K562 (cell line): Measurements from ENCODE around the gene GUCA1A. TPM values are rescaled to one million over a fixed set of nuclear protein-coding genes. Genes with fewer than 3 reads are reported as not detected.

Source experiments
- BACH1 ChIP-seq: fragments of 200-800 bp; sonication (Bioruptor generic); IDR thresholded peaks from 2 replicates; pipeline ENCODE4 v1.6.1; 2016; ENCODE audit warnings: missing genetic modification characterization, missing compliant biosample characterization
- BHLHE40 ChIP-seq: IDR thresholded peaks from 2 replicates; pipeline ENCODE4 v1.6.1; 2011; ENCODE audit warnings: low read length, improper control_type of control experiment
- GTF2B ChIP-seq: IDR thresholded peaks from 2 replicates; pipeline ENCODE4 v1.6.1; 2011; ENCODE audit not compliant: insufficient read length; ENCODE audit errors: extremely low read depth
- HMG20A ChIP-seq: fragments of 450-650 bp; formaldehyde crosslinking; conservative IDR thresholded peaks from 2 replicates; pipeline ENCODE4 v1.4.0; 2020; ENCODE audit warnings: mild to moderate bottlenecking, mixed read lengths
- NFE2 ChIP-seq: IDR thresholded peaks from 2 replicates; pipeline ENCODE4 v1.6.1; 2014; ENCODE audit warnings: antibody characterized with exemption, low read depth
- RBM15 ChIP-seq: fragments of 200-400 bp; formaldehyde crosslinking; IDR thresholded peaks from 2 replicates; pipeline ENCODE4 v1.6.1; 2018; ENCODE audit warnings: mild to moderate bottlenecking, low read length, moderate library complexity; ENCODE audit not compliant: insufficient read depth
- RREB1 ChIP-seq: fragments of 250-450 bp; sonication (Bioruptor Pico); IDR thresholded peaks from 2 replicates; pipeline ENCODE4 v1.4.0; 2020
- SMARCA5 ChIP-seq: fragments of 450-650 bp; IDR thresholded peaks from 2 replicates; pipeline ENCODE4 v1.6.1; 2016
- TFAM ChIP-seq: fragments of 250-450 bp; sonication (Bioruptor Pico); conservative IDR thresholded peaks from 2 replicates; pipeline ENCODE4 v1.5.0; 2021; ENCODE audit warnings: mild to moderate bottlenecking, moderate library complexity
- WHSC1 ChIP-seq: IDR thresholded peaks from one replicate; pipeline ENCODE4 v1.6.1; 2012; ENCODE audit warnings: low read length, control low read depth, inconsistent platforms
- ZBTB9 ChIP-seq: fragments of 450-650 bp; formaldehyde crosslinking; IDR thresholded peaks from 2 replicates; pipeline ENCODE4 v1.4.0; 2020; ENCODE audit warnings: mild to moderate bottlenecking, moderate library complexity
- ZC3H11A ChIP-seq: IDR thresholded peaks from 2 replicates; pipeline ENCODE4 v1.6.1; 2012; ENCODE audit warnings: low read depth, low read length, improper control_type of control experiment
- ZNF668 ChIP-seq: fragments of 250-450 bp; sonication (Bioruptor Pico); IDR thresholded peaks from 2 replicates; pipeline ENCODE4 v1.8.0; 2022; ENCODE audit warnings: mild to moderate bottlenecking, inconsistent platforms
- polyA plus RNA-seq, 8 experiments: library from polyadenylated mRNA; depleted of rRNA in 4 of 8; stranded (reverse) in 5 of 8; unstranded in 3 of 8; fragments of >200 nt; fragmentation: Nextera tagmentation in 2 of 8; fragmentation: Illumina TruSeq in 1 of 8; extraction: Ambion mirVana in 2 of 8; extraction: Trizol in 1 of 8; gene quantifications; 2 replicates each; pipeline versions ENCODE4 v1.2.1 to v1.2.3, GENCODE V29; 2011 to 2014; ENCODE audit warnings: inconsistent platforms in 1 of 8, missing spikeins in 1 of 8
- total RNA-seq, 7 experiments: library from RNA; depleted of rRNA in 6 of 7; stranded (reverse); fragments of >200 nt in 6 of 7; fragmentation: Illumina TruSeq in 2 of 7; extraction: Trizol in 2 of 7; gene quantifications; 2 replicates each; pipeline versions ENCODE4 v1.2.1 to v1.2.3, GENCODE V29; 2011 to 2021; ENCODE audit warnings: low replicate concordance in 1 of 7
- TF ChIP-seq, protein P1 (sequence below): fragments of 250-450 bp; sonication (Bioruptor Pico); IDR thresholded peaks from 2 replicates; pipeline ENCODE4 v1.5.0; 2020; ENCODE audit warnings: mild to moderate bottlenecking, borderline replicate concordance
- TF ChIP-seq, protein P2 (sequence below): fragments of 200-800 bp; sonication (Bioruptor generic); IDR thresholded peaks from 2 replicates; pipeline ENCODE4 v1.6.1; 2017; ENCODE audit warnings: missing genetic modification characterization, missing compliant biosample characterization
- TF ChIP-seq, protein P3 (sequence below): fragments of 450-650 bp; IDR thresholded peaks from 2 replicates; pipeline ENCODE4 v1.6.1; 2016; ENCODE audit warnings: antibody characterized with exemption

Gene GUCA1A
- total and polyA plus RNA-seq, 9 of the 15 experiments (the other 6 are each of a cell fraction or from before 2014, with no cell fraction given): not detected

DNA sequence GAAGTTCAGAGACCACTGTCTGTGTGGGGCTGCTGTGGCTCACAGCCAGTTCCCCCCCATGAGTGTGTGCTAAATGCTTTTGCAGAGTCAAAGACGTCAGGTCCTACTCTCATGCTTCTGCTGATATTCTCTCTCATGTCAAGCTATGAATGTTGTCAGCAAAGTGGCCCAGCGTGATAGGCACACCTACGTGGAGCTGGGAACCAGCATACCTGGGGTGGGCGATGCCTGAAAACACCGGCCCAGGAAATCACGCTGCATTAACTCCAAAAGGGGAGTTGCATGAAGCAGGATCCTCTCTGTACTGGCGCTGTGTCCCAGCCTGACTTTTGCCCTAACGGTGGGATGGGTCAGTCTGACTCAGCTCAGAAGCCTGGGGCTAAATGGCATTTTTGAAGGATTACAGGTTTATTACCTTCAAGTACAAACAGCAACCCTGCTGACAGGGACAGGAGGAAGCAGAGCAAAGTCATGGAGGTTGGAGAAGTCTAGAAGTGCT lies 53.5 kb downstream of the GUCA1A start (continued):
- TF ChIP-seq, protein P1, sequence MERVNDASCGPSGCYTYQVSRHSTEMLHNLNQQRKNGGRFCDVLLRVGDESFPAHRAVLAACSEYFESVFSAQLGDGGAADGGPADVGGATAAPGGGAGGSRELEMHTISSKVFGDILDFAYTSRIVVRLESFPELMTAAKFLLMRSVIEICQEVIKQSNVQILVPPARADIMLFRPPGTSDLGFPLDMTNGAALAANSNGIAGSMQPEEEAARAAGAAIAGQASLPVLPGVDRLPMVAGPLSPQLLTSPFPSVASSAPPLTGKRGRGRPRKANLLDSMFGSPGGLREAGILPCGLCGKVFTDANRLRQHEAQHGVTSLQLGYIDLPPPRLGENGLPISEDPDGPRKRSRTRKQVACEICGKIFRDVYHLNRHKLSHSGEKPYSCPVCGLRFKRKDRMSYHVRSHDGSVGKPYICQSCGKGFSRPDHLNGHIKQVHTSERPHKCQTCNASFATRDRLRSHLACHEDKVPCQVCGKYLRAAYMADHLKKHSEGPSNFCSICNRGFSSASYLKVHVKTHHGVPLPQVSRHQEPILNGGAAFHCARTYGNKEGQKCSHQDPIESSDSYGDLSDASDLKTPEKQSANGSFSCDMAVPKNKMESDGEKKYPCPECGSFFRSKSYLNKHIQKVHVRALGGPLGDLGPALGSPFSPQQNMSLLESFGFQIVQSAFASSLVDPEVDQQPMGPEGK: no peak
- TF ChIP-seq BHLHE40: no peak
- TF ChIP-seq BACH1: no peak
- TF ChIP-seq RBM15: no peak
- 0 out of 2 replicates have a peak, but pooled peaks have one; percentile 25 for TF ChIP-seq ZNF668
- TF ChIP-seq RREB1 (CRISPR knock-in tag): no peak
- TF ChIP-seq HMG20A (CRISPR knock-in tag): no peak
- no peak for TF ChIP-seq TFAM (CRISPR knock-in tag)
- TF ChIP-seq ZC3H11A: no peak
- 0 out of 2 replicates have a peak, but pooled peaks have one; percentile 15 for TF ChIP-seq NFE2
- TF ChIP-seq, protein P2, sequence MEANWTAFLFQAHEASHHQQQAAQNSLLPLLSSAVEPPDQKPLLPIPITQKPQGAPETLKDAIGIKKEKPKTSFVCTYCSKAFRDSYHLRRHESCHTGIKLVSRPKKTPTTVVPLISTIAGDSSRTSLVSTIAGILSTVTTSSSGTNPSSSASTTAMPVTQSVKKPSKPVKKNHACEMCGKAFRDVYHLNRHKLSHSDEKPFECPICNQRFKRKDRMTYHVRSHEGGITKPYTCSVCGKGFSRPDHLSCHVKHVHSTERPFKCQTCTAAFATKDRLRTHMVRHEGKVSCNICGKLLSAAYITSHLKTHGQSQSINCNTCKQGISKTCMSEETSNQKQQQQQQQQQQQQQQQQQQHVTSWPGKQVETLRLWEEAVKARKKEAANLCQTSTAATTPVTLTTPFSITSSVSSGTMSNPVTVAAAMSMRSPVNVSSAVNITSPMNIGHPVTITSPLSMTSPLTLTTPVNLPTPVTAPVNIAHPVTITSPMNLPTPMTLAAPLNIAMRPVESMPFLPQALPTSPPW (CRISPR knock-in tag): no peak
- TF ChIP-seq, protein P3, sequence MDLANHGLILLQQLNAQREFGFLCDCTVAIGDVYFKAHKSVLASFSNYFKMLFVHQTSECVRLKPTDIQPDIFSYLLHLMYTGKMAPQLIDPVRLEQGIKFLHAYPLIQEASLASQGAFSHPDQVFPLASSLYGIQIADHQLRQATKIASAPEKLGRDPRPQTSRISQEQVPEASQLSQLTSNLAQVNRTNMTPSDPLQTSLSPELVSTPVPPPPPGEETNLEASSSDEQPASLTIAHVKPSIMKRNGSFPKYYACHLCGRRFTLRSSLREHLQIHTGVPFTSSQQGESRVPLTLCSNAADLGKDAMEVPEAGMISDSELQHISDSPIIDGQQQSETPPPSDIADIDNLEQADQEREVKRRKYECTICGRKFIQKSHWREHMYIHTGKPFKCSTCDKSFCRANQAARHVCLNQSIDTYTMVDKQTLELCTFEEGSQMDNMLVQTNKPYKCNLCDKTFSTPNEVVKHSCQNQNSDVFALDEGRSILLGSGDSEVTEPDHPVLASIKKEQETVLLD: no peak
- no peak for TF ChIP-seq SMARCA5
- no peak for TF ChIP-seq GTF2B
- no peak for TF ChIP-seq ZBTB9 (CRISPR knock-in tag)
- TF ChIP-seq WHSC1: no peak
